ENCODE measurements around the gene KCNK10. TPM values are rescaled to one million over a fixed set of nuclear protein-coding genes. Genes with fewer than 3 reads are reported as not detected.

KCNK10 gene
- total RNA-seq, 1 donor from 2014 or later, result 11.5 TPM

DNA sequence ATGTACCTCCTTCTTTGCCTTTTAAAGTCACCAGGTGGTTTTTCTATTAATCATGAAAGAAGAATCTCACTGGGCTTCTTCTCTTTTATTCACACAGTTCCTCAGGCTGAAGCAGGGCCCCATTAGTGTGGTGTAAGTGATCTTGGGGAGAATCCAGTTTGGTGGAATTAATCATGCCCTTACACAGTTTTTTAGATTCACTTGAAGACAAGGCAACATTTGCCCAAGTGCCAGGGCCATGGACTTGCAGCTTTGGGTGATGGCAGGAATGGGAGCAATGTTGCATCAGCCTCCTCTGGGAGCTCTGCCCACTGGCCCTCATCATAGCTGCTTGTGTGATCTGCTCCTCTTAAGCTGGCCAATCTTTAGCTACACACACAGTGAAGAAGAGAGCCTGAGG lies 33.8 kb downstream of the KCNK10 start:
- Mint-ChIP-seq H3K27me3 (ENCODE audit: low read depth) (peaks cover 3% of the 10 kb centered on the region), H3K4me3 (no peak overlapping the region), H3K4me1 (no peaks in the 10 kb centered on the region), H3K36me3 (ENCODE audit: low read depth) (peaks cover 6% of the 10 kb centered on the region), H3K9me3 (no peaks in the 10 kb centered on the region), H3K27ac (ENCODE audit: unreplicated experiment) (no peak overlapping the region)
- no peak for TF ChIP-seq CTCF (conservative IDR thresholded peaks at IDR 0.05)
- DNase-seq (ENCODE audit: low read depth, low spot score), result no peak

DNA sequence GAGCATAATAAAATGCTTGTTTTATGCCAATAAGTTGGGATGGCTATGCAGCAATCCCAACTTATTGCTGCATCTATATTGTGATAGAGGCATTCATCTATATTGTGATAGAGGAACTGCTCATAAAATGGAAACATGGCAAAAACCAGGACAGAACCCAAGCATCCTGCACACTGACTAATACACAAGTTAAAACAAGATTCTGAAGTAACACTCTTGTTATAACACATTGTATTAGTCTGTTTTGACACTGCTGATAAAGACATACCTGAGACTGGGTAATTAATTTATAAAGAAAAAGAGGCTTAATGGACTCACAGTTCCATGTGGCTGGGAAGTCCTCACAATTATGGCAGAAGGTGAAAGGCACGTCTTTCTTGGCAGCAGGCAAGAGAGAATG lies 36.8 kb downstream of the KCNK10 start:
- no peak overlapping the region for H3K27ac Mint-ChIP-seq (ENCODE audit: unreplicated experiment)
- no peak overlapping the region for H3K4me3 Mint-ChIP-seq
- H3K27me3 Mint-ChIP-seq (ENCODE audit: low read depth), result peaks cover 3% of the 10 kb centered on the region
- no peak for TF ChIP-seq CTCF (conservative IDR thresholded peaks at IDR 0.05)
- H3K9me3 Mint-ChIP-seq, result no peaks in the 10 kb centered on the region
- no peak for DNase-seq (ENCODE audit: low read depth, low spot score)
- H3K4me1 Mint-ChIP-seq, result no peaks in the 10 kb centered on the region
- peaks cover 3% of the 10 kb centered on the region for H3K36me3 Mint-ChIP-seq (ENCODE audit: low read depth)

DNA sequence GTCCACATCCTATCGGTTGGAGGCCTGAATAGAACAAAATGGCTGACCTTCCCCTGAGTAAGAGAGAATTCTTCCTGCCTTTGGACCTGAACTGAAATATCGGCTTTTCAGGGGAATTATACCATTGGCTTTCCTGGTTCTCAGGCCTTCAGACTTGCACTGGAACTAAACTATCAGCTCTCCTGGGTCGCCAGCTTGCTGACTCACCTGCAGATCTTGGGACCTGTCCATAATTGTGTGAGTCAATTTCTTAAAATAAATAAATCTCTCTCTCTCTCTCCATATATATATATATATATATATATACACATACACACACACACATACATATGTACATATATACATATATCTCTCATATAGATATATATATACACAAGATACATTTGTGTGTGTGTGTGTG lies 41.6 kb downstream of the KCNK10 start:
- peaks cover 3% of the 10 kb centered on the region for H3K9me3 Mint-ChIP-seq
- DNase-seq (ENCODE audit: low read depth, low spot score), result no peak
- H3K4me1 Mint-ChIP-seq, result no peaks in the 10 kb centered on the region
- TF ChIP-seq CTCF (conservative IDR thresholded peaks at IDR 0.05), result no peak
- peaks cover 8% of the 10 kb centered on the region for H3K27me3 Mint-ChIP-seq (ENCODE audit: low read depth)
- peaks cover 3% of the 10 kb centered on the region for H3K36me3 Mint-ChIP-seq (ENCODE audit: low read depth)
- no peak overlapping the region for H3K4me3 Mint-ChIP-seq
- no peak overlapping the region for H3K27ac Mint-ChIP-seq (ENCODE audit: unreplicated experiment)

GRCh38 chr14:88276923-88277596 lies 46.0 kb downstream of the KCNK10 start:
- Mint-ChIP-seq H3K9me3 (peaks cover 3% of the 10 kb centered on the region), H3K27ac (ENCODE audit: unreplicated experiment) (no peak overlapping the region), H3K36me3 (ENCODE audit: low read depth) (no peaks in the 10 kb centered on the region), H3K4me1 (peaks cover 11% of the 10 kb centered on the region), H3K27me3 (ENCODE audit: low read depth) (peaks cover 4% of the 10 kb centered on the region), H3K4me3 (no peak overlapping the region)
- DNase-seq (ENCODE audit: low read depth, low spot score), result no peak
- no peak for TF ChIP-seq CTCF (conservative IDR thresholded peaks at IDR 0.05)

- Mint-ChIP-seq H3K4me1 (peaks cover 12% of the 10 kb centered on the region), H3K27ac (ENCODE audit: unreplicated experiment) (no peak overlapping the region), H3K9me3 (no peaks in the 10 kb centered on the region), H3K4me3 (no peak overlapping the region), H3K36me3 (ENCODE audit: low read depth) (peaks cover 3% of the 10 kb centered on the region), H3K27me3 (ENCODE audit: low read depth) (peaks cover 4% of the 10 kb centered on the region)
- TF ChIP-seq CTCF (conservative IDR thresholded peaks at IDR 0.05), result no peak
- DNase-seq (ENCODE audit: low read depth, low spot score), result no peak
These were observed 50.4 kb downstream of the KCNK10 start for GRCh38 chr14:88272390-88273269.
